K562 (cell line): ENCODE measurements around the gene CCDC158. TPM values are rescaled to one million over a fixed set of nuclear protein-coding genes. Genes with fewer than 3 reads are reported as not detected.

Experiments used
- ATAC-seq: fragments of 200-7000 bp; cut with Tn5 transposase; 3 replicates; pipeline ENCODE4 v1.9.1; 2020; ENCODE audit warnings: moderate library complexity
- BruUV-seq: library from RNA; stranded (reverse); fragments of 400-500 nt; replicated peaks from 2 replicates; lab custom pipeline; 2021; lab: Mats Ljungman, UMichigan
- CTCF ChIA-PET: fragments of 300-600 bp; formaldehyde crosslinking; extraction: SDS; loops from one replicate; lab custom pipeline; 2021; ENCODE audit warnings: low intra/inter-chr PET ratio; lab: Yijun Ruan, JAX
- POLR2A ChIA-PET: fragments of 300-600, 350-650 bp; sonication (Branson Sonifier 250); formaldehyde crosslinking; extraction: SDS; loops from one replicate; lab custom pipeline; 2021; ENCODE audit warnings: antibody characterized with exemption, inconsistent platforms; lab: Yijun Ruan, JAX
- DNase-seq, 4 experiments: peaks; one replicate each; pipeline versions ENCODE4 v3.0.0 to v3.0.0-alpha.2; 2011 to 2018; ENCODE audit warnings: low spot score in 3 of 4, mixed read lengths in 3 of 4; ENCODE audit errors: extremely low read depth in 1 of 4
- FAIRE-seq: peaks from 2 replicates; lab custom pipeline; 2011; peaks lifted over from hg19 to GRCh38; lab: Jason Lieb, UNC
- H2AFZ ChIP-seq: 2 replicates; pipeline ENCODE4 v1.6.0; 2011; ENCODE audit warnings: low read depth, low read length, control low read depth, inconsistent platforms
- H3K27ac ChIP-seq: fragments of 200-600 bp; 3 replicates; pipeline ENCODE4 v1.8.0; 2011; ENCODE audit warnings: low read depth, mild to moderate bottlenecking, control low read depth, inconsistent platforms, low read length, moderate library complexity, mixed read lengths; ENCODE audit errors: extremely low read depth
- H3K27me3 ChIP-seq, 2 experiments: fragments of 300-600 bp in 1 of 2; 2 replicates in 1 of 2; 3 replicates in 1 of 2; pipeline versions ENCODE4 v1.6.0 to v1.8.0; 2011; ENCODE audit warnings: inconsistent platforms in 2 of 2, low read length in 2 of 2, mild to moderate bottlenecking in 1 of 2, mixed read lengths in 1 of 2, moderate library complexity in 1 of 2; ENCODE audit not compliant: control insufficient read depth in 2 of 2, insufficient read depth in 2 of 2
- H3K36me3 ChIP-seq: fragments of 300-600 bp; 3 replicates; pipeline ENCODE4 v1.8.0; 2011; ENCODE audit warnings: mild to moderate bottlenecking, low read length, inconsistent platforms; ENCODE audit not compliant: control insufficient read depth, insufficient read depth
- H3K4me1 ChIP-seq, 2 experiments: fragments of 200-600 bp in 1 of 2; replicated peaks in 1 of 2; 2 replicates in 1 of 2; 3 replicates in 1 of 2; pipeline versions ENCODE4 v1.5.1 to v1.8.0; 2011; ENCODE audit warnings: inconsistent platforms in 2 of 2, low read length in 2 of 2, mild to moderate bottlenecking in 1 of 2, mixed read lengths in 1 of 2, moderate library complexity in 1 of 2; ENCODE audit not compliant: control insufficient read depth in 2 of 2, insufficient read depth in 2 of 2
- H3K4me2 ChIP-seq: 2 replicates; pipeline ENCODE4 v1.6.1; 2011; ENCODE audit warnings: low read length, control low read depth, inconsistent platforms, mixed read lengths; ENCODE audit not compliant: insufficient read depth
- H3K4me3 ChIP-seq: fragments of 200-600 bp; sonication (generic), shearing (Covaris generic); 2 replicates; pipeline ENCODE4 v1.5.1; 2016; ENCODE audit warnings: control low read depth, inconsistent platforms
- H3K79me2 ChIP-seq: fragments of 200-600 bp; 3 replicates; pipeline ENCODE4 v1.8.0; 2011; ENCODE audit warnings: low read length, inconsistent platforms; ENCODE audit not compliant: control insufficient read depth, insufficient read depth
- H3K9ac ChIP-seq, 2 experiments: 2 replicates each; pipeline versions ENCODE4 v1.6.0 to v1.6.1; 2011; ENCODE audit warnings: low read depth in 2 of 2, low read length in 2 of 2, control low read depth in 1 of 2, inconsistent platforms in 1 of 2, mild to moderate bottlenecking in 1 of 2, mixed read lengths in 1 of 2; ENCODE audit not compliant: insufficient read depth in 1 of 2
- H3K9me1 ChIP-seq: one replicate; pipeline ENCODE4 v1.6.0; 2011; ENCODE audit warnings: inconsistent platforms, mild to moderate bottlenecking, low read length, moderate library complexity; ENCODE audit not compliant: control insufficient read depth, insufficient read depth
- H3K9me3 ChIP-seq: replicated peaks from 2 replicates; pipeline ENCODE4 v1.5.1; 2011; ENCODE audit warnings: low read depth, low read length, inconsistent platforms; ENCODE audit not compliant: control insufficient read depth, insufficient read depth
- H4K20me1 ChIP-seq: replicated peaks from 2 replicates; pipeline ENCODE4 v1.6.1; 2011; ENCODE audit warnings: low read length, inconsistent platforms, mixed read lengths; ENCODE audit not compliant: control insufficient read depth, insufficient read depth
- CEBPB ChIP-seq: fragments of 450-650 bp; IDR thresholded peaks from 2 replicates; pipeline ENCODE4 v1.6.1; 2016; ENCODE audit warnings: missing genetic modification characterization, missing compliant biosample characterization
- HLTF ChIP-seq: fragments of 450-650 bp; IDR thresholded peaks from 2 replicates; pipeline ENCODE4 v1.6.1; 2016
- MED1 ChIP-seq: sonication (generic); formaldehyde crosslinking; IDR thresholded peaks from 2 replicates; pipeline ENCODE4 v1.8.1; 2023; ENCODE audit warnings: missing genetic modification reagents, borderline replicate concordance
- PYGO2 ChIP-seq: fragments of 450-650 bp; IDR thresholded peaks from 2 replicates; pipeline ENCODE4 v1.6.1; 2016; ENCODE audit warnings: mild to moderate bottlenecking, missing genetic modification characterization, moderate library complexity, missing compliant biosample characterization
- ZNF324 ChIP-seq: fragments of 250-450 bp; sonication (Bioruptor Pico); IDR thresholded peaks from 2 replicates; pipeline ENCODE4 v1.4.0; 2020; ENCODE audit warnings: mild to moderate bottlenecking
- WGBS: fragments of 100-300 bp; shearing (Covaris generic); methylation state at CpG from one replicate; pipeline ENCODE4 v1.1.6; 2016; ENCODE audit warnings: low coverage, mixed read lengths; ENCODE audit not compliant: insufficient coverage; ENCODE audit errors: missing lambda C conversion rate; 5-methylcytosine and 5-hydroxymethylcytosine counted together
- in situ Hi-C: fragments of 300-500 bp; cut with MboI; formaldehyde crosslinking; loops from 4 replicates; pipeline ENCODE4 v1.15.0; 2018; ENCODE audit warnings: inconsistent platforms, mixed read lengths
- intact Hi-C: fragments of 100-400 bp; cut with micrococcal nuclease; formaldehyde crosslinking; loops from 2 replicates; pipeline ENCODE4 v1.14.2; 2022
- polyA plus RNA-seq, 8 experiments: library from polyadenylated mRNA; depleted of rRNA in 4 of 8; stranded (reverse) in 5 of 8; unstranded in 3 of 8; fragments of >200 nt; fragmentation: Nextera tagmentation in 2 of 8; fragmentation: Illumina TruSeq in 1 of 8; extraction: Ambion mirVana in 2 of 8; extraction: Trizol in 1 of 8; gene quantifications; 2 replicates each; pipeline versions ENCODE4 v1.2.1 to v1.2.3, GENCODE V29; 2011 to 2014; ENCODE audit warnings: inconsistent platforms in 1 of 8, missing spikeins in 1 of 8
- total RNA-seq, 7 experiments: library from RNA; depleted of rRNA in 6 of 7; stranded (reverse); fragments of >200 nt in 6 of 7; fragmentation: Illumina TruSeq in 2 of 7; extraction: Trizol in 2 of 7; gene quantifications; 2 replicates each; pipeline versions ENCODE4 v1.2.1 to v1.2.3, GENCODE V29; 2011 to 2021; ENCODE audit warnings: low replicate concordance in 1 of 7
- TF ChIP-seq, protein P1 (sequence below): fragments of 250-450 bp; sonication (Bioruptor Pico); IDR thresholded peaks from 2 replicates; pipeline ENCODE4 v1.8.0; 2022; ENCODE audit warnings: inconsistent platforms
- TF ChIP-seq, protein P2 (sequence below): fragments of 450-650 bp; formaldehyde crosslinking; IDR thresholded peaks from 2 replicates; pipeline ENCODE4 v1.4.0; 2022; ENCODE audit warnings: mild to moderate bottlenecking, moderate library complexity
- TF ChIP-seq, protein P3 (sequence below): fragments of 200-600 bp; sonication (generic); IDR thresholded peaks from one replicate; pipeline ENCODE4 v1.6.1; 2012; ENCODE audit warnings: mild to moderate bottlenecking, low read depth, low read length, inconsistent platforms

Gene CCDC158
- total and polyA plus RNA-seq, 9 of the 15 experiments (the other 6 are each of a cell fraction or from before 2014, with no cell fraction given), result not detected

GRCh38 chr4:76275486-76276124 is 145.3 kb downstream of the CCDC158 start:
- no peak overlapping the region for H3K4me2 ChIP-seq
- no peaks in the 10 kb centered on the region for H3K9me1 ChIP-seq
- intact Hi-C loops, result no loop called here
- no TSS peak for BruUV-seq
- H3K36me3 ChIP-seq, result no peaks in the 10 kb centered on the region; the same call in 2 of the 3 replicates
- no peaks in the 10 kb centered on the region for H3K27me3 ChIP-seq
- no peaks in the 10 kb centered on the region for H3K9me3 ChIP-seq
- WGBS, result 26% methylated on average over 3 of the region's 3 CpGs
- no peaks in the 10 kb centered on the region for H4K20me1 ChIP-seq
- H2AFZ ChIP-seq, result no peak overlapping the region
- ChIA-PET CTCF (no interaction called here), POLR2A (no interaction called here)
- DNase-seq (no peak), FAIRE-seq (no peak), ATAC-seq (no peak)
- no peak overlapping the region for H3K27ac ChIP-seq
- in situ Hi-C loops, result no loop called here
- no peaks in the 10 kb centered on the region for H3K79me2 ChIP-seq
- H3K9ac ChIP-seq, result no peak overlapping the region
- H3K4me3 ChIP-seq, result no peak overlapping the region
- no peaks in the 10 kb centered on the region; a peak in 2 of 5 replicates for H3K4me1 ChIP-seq
- TF ChIP-seq HLTF, result no peak
- TF ChIP-seq ZNF324, result no peak
- peak; percentile 49; the same call in 1 of the 2 replicates for TF ChIP-seq CEBPB (tag)
- TF ChIP-seq PYGO2 (tag), result no peak
- TF ChIP-seq, protein P1, sequence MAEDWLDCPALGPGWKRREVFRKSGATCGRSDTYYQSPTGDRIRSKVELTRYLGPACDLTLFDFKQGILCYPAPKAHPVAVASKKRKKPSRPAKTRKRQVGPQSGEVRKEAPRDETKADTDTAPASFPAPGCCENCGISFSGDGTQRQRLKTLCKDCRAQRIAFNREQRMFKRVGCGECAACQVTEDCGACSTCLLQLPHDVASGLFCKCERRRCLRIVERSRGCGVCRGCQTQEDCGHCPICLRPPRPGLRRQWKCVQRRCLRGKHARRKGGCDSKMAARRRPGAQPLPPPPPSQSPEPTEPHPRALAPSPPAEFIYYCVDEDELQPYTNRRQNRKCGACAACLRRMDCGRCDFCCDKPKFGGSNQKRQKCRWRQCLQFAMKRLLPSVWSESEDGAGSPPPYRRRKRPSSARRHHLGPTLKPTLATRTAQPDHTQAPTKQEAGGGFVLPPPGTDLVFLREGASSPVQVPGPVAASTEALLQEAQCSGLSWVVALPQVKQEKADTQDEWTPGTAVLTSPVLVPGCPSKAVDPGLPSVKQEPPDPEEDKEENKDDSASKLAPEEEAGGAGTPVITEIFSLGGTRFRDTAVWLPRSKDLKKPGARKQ, result no peak
- TF ChIP-seq, protein P2, sequence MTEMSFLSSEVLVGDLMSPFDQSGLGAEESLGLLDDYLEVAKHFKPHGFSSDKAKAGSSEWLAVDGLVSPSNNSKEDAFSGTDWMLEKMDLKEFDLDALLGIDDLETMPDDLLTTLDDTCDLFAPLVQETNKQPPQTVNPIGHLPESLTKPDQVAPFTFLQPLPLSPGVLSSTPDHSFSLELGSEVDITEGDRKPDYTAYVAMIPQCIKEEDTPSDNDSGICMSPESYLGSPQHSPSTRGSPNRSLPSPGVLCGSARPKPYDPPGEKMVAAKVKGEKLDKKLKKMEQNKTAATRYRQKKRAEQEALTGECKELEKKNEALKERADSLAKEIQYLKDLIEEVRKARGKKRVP (CRISPR knock-in tag), result no peak
- TF ChIP-seq, protein P3, sequence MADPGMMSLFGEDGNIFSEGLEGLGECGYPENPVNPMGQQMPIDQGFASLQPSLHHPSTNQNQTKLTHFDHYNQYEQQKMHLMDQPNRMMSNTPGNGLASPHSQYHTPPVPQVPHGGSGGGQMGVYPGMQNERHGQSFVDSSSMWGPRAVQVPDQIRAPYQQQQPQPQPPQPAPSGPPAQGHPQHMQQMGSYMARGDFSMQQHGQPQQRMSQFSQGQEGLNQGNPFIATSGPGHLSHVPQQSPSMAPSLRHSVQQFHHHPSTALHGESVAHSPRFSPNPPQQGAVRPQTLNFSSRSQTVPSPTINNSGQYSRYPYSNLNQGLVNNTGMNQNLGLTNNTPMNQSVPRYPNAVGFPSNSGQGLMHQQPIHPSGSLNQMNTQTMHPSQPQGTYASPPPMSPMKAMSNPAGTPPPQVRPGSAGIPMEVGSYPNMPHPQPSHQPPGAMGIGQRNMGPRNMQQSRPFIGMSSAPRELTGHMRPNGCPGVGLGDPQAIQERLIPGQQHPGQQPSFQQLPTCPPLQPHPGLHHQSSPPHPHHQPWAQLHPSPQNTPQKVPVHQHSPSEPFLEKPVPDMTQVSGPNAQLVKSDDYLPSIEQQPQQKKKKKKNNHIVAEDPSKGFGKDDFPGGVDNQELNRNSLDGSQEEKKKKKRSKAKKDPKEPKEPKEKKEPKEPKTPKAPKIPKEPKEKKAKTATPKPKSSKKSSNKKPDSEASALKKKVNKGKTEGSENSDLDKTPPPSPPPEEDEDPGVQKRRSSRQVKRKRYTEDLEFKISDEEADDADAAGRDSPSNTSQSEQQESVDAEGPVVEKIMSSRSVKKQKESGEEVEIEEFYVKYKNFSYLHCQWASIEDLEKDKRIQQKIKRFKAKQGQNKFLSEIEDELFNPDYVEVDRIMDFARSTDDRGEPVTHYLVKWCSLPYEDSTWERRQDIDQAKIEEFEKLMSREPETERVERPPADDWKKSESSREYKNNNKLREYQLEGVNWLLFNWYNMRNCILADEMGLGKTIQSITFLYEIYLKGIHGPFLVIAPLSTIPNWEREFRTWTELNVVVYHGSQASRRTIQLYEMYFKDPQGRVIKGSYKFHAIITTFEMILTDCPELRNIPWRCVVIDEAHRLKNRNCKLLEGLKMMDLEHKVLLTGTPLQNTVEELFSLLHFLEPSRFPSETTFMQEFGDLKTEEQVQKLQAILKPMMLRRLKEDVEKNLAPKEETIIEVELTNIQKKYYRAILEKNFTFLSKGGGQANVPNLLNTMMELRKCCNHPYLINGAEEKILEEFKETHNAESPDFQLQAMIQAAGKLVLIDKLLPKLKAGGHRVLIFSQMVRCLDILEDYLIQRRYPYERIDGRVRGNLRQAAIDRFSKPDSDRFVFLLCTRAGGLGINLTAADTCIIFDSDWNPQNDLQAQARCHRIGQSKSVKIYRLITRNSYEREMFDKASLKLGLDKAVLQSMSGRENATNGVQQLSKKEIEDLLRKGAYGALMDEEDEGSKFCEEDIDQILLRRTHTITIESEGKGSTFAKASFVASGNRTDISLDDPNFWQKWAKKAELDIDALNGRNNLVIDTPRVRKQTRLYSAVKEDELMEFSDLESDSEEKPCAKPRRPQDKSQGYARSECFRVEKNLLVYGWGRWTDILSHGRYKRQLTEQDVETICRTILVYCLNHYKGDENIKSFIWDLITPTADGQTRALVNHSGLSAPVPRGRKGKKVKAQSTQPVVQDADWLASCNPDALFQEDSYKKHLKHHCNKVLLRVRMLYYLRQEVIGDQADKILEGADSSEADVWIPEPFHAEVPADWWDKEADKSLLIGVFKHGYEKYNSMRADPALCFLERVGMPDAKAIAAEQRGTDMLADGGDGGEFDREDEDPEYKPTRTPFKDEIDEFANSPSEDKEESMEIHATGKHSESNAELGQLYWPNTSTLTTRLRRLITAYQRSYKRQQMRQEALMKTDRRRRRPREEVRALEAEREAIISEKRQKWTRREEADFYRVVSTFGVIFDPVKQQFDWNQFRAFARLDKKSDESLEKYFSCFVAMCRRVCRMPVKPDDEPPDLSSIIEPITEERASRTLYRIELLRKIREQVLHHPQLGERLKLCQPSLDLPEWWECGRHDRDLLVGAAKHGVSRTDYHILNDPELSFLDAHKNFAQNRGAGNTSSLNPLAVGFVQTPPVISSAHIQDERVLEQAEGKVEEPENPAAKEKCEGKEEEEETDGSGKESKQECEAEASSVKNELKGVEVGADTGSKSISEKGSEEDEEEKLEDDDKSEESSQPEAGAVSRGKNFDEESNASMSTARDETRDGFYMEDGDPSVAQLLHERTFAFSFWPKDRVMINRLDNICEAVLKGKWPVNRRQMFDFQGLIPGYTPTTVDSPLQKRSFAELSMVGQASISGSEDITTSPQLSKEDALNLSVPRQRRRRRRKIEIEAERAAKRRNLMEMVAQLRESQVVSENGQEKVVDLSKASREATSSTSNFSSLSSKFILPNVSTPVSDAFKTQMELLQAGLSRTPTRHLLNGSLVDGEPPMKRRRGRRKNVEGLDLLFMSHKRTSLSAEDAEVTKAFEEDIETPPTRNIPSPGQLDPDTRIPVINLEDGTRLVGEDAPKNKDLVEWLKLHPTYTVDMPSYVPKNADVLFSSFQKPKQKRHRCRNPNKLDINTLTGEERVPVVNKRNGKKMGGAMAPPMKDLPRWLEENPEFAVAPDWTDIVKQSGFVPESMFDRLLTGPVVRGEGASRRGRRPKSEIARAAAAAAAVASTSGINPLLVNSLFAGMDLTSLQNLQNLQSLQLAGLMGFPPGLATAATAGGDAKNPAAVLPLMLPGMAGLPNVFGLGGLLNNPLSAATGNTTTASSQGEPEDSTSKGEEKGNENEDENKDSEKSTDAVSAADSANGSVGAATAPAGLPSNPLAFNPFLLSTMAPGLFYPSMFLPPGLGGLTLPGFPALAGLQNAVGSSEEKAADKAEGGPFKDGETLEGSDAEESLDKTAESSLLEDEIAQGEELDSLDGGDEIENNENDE, result no peak
- no peak for TF ChIP-seq MED1
